GM18505 (cell line): ENCODE measurements around the gene PIK3R1.

Experiments used
- ATAC-seq: cut with Tn5 transposase; IDR thresholded peaks from one replicate; pipeline ENCODE4 v1.9.1; 2021; ENCODE audit not compliant: unreplicated experiment
- POLR2A ChIP-seq: IDR thresholded peaks from 4 replicates; pipeline ENCODE4 v1.6.1; 2011; ENCODE audit warnings: borderline replicate concordance; ENCODE audit not compliant: insufficient read depth, insufficient read length; ENCODE audit errors: extremely low read depth

The PIK3R1 gene

GRCh38 chr5:68215208-68215897 is at the start of gene PIK3R1:
Gene PIK3R1 (plus strand): TSS chr5:68215756. CDS start chr5:68226676, 10,920 bp downstream.
- ATAC-seq: peak; percentile 85
- peak; percentile 84 for TF ChIP-seq POLR2A

DNA sequence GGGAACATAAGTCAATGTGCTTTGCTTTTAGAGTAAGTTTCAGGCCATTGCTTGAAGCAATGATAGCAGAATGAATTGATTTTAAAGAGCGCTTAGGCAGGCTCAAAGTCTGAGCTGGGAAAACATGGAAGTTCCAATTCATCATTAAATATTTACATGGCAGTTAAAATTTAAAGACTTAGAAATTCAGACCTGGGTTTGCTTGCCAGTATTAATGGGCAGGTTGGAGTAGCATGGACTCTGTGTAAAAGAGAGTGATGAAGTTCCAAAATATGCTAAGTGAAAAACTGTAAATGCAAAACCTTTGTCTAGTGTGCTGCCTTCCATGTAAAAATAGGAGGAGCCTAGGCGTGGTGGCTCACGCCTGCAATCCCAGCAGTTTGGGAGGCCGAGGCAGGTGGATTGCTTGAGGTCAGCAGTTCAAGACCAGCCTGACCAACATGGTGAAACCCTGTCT is 48.3 kb upstream of the PIK3R1 start:
- ATAC-seq: no peak
- TF ChIP-seq POLR2A: no peak

- TF ChIP-seq POLR2A: no peak
- no peak for ATAC-seq
These were observed 45.7 kb upstream of the PIK3R1 start for GRCh38 chr5:68169903-68170302.

- TF ChIP-seq POLR2A: no peak
- no peak for ATAC-seq
These were observed 44.6 kb upstream of the PIK3R1 start for GRCh38 chr5:68170826-68171558.

DNA sequence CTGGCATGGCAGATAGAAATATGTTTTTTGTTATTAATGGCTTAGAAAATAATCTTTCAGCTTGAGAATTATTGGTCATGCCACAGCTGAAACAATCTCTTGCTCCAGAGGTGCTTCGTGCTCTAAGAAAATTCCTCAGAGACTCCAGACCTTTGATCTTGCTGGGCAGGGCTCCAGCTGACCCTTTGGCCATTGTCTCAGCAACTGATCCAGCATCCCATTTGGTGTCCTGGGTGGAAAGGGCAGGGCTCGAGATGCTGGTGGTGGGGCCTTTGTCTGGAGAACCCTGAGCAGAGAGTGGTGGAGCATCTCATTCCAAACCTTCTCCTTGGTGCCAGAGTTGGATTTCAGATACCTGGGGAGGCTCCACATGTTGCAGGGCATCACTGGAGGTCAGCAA is 43.2 kb upstream of the PIK3R1 start:
- no peak for TF ChIP-seq POLR2A
- ATAC-seq: no peak

DNA sequence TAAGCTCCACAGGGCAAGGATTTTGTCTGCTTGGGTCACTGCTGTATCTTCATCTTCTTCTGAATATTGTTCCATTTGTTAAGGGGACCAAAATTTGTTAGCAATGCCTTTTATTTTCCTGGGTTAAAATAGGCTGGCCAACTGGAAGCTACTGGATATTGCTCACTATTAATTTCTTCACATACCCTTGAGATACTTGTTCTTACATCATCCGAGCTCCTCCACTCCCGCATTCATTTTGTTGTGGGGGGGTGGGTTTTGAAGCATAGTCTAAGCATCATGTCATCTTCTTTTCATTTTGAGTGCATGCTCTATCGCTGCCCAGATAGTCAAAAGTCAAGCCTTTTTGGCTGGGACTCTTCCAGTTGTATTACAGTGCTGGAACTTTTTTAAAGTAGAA is 42.5 kb upstream of the PIK3R1 start:
- no peak for ATAC-seq
- no peak for TF ChIP-seq POLR2A

DNA sequence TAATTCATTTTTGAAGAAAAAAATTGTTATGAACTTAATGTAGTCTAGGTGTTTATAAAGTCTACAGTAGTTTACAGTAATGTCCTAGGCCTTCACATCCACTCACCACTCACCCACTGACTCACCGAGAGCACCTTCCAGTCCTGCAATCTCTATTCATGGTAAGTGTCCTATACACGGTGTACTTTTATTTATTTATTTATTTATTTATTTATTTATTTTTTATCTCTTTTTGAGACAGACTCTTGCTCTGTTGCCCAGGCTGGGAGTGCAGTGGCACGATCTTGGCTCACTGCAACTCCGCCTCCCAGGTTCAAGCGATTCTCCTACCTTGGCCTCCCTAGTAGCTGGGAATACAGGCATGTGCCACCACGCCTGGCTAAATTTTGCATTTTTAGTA is 39.3 kb upstream of the PIK3R1 start:
- no peak for TF ChIP-seq POLR2A
- ATAC-seq: no peak

DNA sequence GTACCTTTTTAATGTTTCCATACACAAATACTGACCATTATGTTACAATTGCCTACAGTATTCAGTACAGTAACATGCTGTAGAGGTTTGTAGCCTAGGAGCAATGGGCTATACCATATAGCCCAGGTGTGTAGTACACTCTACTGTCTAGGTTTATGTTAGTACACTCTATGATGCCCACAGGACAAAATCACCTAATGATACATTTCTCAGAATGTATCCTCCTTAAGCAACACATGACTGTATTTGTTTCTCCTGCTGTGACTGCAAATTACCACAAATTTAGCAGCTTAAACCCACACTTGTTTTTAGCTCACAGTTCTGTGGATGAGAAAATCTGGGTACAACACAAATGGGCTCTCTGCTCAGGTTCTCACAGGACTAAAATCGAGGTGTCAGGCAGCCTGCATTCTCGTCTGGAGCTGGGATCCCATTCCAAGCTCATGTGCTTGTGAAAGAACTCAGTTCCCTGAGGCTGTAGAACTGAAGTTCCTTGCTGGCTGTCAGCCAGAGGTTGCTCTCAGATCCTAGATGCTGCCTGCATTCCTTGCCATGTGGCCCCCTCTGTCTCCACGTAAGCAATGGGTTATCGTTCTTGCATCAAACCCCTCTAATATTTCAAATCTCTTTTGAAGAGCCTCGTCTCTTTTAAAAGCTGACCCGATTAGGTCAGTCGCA is 38.6 kb upstream of the PIK3R1 start:
- no peak for TF ChIP-seq POLR2A
- ATAC-seq: no peak

GRCh38 chr5:68177676-68178075 is 37.9 kb upstream of the PIK3R1 start:
- no peak for TF ChIP-seq POLR2A
- ATAC-seq: no peak

GRCh38 chr5:68178579-68178978 is 37.0 kb upstream of the PIK3R1 start:
- no peak for ATAC-seq
- no peak for TF ChIP-seq POLR2A

- ATAC-seq: no peak
- no peak for TF ChIP-seq POLR2A
These were observed 35.2 kb upstream of the PIK3R1 start for GRCh38 chr5:68180121-68181038.

- no peak for TF ChIP-seq POLR2A
- ATAC-seq: no peak
These were observed 34.4 kb upstream of the PIK3R1 start for GRCh38 chr5:68181039-68181599.
